NOMO-1 treated with DMSO at 0.1 percent for 48 hours (cell line): ENCODE data around the gene UIMC1.

Source experiments
- DNase-seq: peaks from one replicate; lab custom pipeline; 2025; ENCODE audit not compliant: unreplicated experiment; lab: John Stamatoyannopoulos, UW

UIMC1 gene

DNA sequence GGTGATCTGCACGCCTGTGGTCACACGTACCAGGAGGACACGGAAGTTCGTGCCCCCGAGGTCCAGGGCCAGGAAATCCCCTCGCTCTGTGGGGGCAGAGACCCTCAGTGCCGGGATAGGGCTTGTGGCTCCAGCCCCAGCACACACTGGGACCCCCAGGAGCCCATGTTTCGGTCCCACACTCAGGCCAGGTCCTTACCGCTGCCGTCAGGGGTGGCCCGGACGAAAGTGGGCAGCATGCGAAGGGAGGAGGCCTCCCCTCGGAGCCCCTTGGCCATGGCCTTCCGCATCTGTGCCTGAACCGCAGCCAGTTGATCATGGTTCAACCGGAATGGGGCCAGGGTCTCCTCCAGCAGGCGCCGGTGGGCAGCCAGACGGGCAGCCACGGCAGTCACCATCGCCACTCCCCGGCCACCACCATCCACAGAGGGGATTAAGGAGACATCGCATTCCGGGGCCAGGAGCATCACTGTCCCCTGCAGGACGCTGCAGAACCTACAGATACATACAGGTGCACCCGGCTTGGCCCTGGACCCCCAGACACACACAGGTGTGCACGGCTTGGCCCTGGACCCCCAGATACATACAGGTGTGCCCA lies 119.2 kb downstream of the UIMC1 start:
- DNase-seq, result no peak

DNA sequence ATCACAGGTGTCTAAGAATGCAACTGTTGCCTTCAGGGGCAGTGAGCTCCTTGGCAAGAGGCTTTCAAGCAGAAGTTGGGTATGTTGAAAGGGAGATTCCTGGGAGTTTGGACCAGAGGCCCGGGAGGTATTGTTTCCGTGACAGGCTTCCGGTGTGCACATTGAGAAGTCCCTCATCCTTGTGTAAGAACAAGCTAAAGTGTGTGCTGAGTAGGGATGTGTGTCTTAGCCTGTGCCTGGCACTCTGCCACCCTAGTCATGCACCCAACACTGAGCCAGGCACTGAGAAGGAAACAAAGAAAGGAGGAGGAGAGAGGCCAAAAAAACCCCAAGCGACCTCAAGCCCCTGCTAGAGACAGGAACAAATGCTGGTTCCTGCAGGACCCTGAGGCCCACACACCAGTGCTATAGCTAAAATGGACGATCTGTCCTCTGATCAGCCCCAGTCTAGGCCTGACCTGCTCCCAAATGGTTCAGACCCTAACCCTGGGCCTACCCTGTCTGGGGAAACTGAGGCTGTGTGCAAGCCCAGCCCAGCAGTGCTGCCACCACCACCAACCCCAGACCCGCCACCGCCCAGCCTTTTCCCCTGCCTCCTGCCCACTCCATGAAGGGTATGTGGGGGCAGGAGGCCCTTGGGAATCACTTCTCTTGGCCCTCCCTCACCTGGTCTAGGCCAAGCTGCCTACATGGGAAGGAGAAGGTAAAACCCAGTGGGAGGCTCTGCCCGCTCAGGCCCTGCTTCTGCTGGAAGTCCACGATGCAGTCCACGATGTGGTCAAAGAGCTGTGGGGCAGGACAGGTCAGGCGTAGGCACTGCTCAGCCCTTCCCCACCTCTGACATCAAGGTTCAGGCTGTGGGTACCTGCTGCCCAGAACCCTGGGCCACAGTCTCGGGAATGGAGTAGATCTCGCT lies 120.0 kb downstream of the UIMC1 start:
- DNase-seq, result no peak

DNA sequence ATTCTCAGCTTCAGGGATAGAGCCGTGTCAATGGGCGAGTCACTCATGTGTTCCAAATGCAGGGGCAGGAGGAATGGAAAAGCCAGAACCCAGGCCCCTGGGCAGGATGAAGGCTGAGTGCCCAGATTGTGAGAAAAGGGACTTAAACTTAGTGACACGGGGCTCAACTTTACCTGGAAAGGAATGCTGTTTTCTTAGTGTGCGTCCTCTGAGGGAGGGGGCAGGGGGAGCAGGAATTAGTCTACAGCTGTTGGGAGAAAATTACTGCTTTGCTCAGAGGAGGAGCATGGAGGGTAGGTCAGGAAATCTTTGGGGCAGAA lies 122.0 kb downstream of the UIMC1 start:
- DNase-seq, result no peak

DNA sequence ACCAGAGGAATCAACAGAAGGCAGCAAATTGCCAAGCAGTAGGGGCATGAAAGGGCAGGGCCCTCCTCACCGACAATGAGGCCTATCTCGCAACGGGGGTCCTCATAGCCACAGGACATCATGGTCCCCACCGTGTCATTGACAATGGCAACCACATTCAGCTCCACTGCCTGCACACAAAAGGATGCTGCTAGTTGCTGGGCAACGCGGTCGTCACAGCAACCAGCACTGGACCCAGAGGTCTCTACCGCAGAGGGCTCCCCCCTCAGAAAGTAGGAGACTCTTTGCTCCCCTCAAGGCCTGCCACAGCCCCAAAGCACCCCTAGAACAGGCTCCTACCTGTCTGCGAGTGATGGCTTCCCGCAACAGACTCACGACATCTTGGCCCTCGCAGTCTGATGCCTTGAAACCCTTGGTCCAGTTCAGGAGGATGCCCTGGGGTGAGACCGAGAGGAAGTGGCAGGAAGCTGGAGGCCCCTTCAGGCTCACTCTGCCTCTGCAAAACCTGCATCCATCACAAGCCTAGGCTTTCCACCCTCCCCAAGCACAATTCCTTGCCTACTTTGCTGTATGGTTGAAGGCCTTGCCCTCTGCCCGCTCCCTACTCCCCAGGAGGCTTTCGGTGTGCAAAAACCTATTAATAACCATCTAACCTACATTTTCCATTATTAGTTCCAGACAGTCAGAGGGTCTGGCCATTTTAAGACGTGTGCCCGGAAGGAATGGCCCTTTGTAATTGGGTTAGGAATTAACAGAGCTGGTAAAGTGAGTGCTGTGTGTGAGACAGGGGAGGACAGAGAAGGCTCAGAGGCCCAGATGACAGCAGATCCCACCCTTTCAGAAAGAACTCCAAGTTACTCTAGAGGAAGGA lies 122.6 kb downstream of the UIMC1 start:
- DNase-seq, result no peak

DNA sequence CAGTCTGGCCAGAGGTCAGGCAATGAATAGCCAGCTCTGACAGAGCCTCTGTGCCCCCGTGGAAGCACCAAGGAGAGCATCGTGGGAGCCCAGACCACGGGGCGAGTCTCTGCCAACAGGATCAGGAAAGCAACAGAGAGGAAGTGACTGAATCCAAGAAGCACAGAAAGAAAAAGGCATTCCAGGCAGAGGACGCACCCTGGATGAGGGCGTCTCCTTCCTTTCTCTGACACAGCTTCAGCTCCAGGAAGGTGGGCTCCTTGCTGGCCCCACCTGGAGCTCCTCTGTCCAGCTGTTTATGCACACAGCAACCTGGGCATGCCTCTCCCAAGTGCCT lies 124.0 kb downstream of the UIMC1 start:
- DNase-seq, result no peak

DNA sequence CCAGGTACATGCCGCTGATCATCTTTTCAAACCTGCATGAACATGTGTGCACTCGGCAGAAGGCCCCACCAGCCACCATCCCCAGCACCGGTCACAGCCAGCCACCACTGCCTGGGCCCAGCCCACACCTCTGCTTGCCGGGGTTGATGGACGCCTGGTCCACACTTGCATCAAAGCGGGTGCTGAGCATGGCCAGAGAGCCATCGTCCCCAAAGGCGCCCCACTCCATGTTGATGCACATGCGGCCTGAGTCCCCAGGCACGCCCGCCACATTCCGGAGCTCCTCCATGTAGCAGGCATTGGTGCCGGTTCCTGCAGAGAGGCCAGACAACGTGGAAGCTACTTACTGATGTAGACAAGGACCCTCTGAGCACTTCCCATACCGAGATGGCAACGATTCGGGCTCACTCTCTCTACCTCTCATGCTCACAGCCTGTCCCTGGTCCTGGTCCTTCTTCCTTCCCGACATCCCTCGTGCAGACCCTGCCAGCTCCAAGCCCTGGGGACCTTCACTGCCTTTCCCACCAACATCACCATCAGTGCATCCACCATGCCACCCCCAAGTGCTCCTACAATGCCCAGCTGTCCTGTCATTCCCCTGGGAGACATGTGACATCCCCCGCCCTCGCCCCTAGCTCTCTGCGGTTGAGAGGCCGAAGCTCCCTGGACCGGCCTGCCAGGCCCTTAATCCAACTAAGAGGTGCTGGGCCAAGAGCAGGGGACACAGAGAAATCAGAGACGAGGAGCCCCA lies 124.6 kb downstream of the UIMC1 start:
- DNase-seq, result no peak

DNA sequence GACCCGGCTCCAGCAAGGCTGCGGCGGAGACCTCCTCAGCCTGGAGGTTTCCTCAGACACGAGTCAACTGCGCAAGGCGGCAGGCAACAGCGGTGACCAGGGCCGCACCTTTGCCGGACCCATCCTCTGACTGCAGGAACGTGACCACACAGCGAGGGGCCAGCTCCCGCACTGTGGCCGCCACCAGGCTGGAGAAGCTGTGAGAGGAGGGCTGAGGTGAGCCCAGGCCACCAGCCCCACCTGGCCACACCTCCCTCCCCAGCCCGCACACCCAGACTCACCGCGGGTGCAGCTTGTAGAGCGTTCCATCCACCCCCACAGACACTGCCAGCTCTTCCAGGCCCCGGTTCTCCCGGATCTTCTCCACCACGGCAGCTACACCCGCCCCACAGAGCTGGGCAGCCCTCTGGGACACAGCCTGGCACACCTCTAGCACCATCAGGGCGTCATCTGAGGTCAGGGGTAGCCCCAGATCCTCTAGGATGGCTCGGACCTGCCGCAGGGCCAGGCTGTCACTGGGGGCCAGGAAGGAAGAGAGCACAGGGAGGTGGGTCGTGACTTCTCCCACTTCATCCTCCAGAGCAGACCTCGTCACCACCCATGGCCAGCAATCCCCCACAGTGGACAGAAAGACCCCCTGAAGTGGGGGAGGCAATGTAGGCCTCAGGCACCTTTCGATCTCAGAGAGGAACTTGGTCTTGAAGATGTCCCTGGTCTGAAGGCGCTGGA lies 125.4 kb downstream of the UIMC1 start:
- DNase-seq, result no peak

DNA sequence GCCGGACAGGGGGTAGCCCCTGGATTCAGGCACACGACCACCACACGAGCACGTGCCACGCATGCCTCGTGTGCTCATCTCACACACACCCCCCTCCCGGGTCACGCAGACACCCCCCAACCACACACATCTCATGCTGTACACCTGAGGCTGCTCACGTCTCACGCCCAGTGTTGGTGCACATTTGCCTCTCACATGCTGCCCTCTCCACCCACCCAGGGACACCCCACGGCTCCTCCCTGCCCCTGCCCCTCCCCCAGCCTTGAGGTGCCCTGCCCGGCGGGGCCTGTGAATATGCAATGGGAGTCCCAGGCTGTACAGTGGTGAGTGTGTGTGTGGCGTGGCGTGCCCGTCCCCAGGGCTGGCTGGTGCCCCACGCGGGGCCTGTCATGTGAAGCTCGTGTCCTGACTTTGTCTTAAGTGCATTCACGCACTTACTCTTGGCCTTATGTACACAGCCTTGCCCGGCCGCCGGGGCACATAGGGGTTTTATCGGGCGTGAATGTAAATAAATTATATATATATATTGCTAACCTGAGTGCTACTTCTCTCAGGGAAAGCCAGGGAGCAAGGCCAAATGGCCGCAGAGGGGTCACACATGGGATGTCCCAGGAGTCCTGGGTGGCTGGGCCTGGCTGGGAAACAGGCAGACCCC lies 126.1 kb downstream of the UIMC1 start:
- no peak for DNase-seq

DNA sequence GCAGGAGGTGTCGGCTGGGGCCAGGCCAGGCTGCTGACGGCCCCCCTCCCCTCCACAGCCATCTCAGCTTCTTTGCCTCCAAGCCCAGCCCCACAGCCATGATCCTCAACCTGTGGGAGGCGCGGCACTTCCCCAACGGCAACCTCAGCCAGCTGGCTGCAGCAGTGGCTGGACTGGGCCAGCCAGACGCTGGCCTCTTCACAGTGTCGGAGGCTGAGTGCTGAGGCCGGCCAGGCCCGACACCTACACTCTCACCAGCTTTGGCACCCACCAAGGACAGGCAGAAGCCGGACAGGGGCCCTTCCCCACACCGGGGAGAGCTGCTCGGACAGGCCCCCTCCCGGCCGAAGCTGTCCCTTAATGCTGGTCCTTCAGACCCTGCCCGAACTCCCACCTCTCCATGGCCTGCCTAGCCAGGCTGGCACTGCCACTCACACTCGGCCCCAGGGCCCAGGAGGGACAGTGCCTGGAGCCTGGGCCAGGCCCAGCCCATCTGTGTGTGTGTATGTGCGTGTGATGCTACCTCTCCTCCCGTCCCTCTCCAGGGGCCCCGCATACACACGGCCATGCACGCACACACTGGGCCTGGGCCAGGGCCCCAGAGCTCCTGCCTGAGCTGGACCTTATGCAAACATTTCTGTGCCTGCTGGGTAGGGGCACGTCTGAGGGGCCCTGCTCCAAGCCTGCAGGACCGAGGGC lies 126.8 kb downstream of the UIMC1 start:
- DNase-seq, result no peak

DNA sequence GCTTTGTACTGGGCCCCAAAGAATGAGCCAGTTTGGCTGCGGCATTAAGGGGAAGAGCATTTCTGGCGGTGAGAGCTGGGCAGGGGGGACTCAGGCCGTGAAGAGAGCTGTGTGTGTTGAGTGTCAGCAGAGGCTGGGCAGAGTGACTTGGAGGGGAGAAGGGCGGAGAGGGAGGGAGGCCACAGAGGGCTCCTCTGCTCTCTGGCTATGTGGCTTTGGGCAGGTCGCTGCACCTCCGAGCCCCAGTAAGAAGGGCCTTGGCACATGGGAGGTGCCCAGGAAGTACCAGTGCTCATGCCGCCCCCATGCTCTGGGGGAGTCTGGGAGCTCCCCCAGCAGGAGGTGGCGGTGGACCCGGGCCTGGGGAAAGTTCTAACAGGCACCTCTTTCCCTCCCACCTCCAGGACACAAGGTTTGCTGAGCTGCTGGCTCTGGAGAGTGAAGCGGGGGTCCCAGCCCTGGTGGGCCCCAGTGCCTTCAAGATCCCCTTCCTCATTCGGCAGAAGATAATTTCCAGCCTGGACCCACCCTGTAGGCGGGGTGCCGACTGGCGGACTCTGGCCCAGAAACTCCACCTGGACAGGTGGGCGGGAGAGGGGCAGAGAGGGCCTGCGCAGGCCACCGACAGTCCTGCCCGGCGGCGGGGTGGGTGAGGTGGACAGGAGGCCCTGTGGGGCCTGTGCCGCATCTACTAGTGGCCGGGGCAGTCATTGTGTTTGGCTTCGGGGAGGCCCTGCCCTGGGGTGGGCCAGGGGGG lies 127.5 kb downstream of the UIMC1 start:
- DNase-seq, result no peak

DNA sequence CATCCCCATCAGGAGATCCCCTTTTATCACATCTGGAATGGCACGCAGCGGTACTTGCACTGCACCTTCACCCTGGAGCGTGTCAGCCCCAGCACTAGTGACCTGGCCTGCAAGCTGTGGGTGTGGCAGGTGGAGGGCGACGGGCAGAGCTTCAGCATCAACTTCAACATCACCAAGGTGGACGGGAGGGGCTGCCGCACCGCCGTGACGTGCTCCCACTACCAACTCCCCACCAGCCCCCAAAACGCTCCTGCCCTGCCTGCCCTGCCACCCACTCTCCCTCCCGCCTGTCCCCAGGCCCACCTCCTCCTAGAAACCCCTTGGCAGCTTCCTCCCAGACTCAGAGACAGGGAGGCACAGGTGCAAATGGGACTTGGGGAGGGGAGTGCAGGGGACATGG lies 128.1 kb downstream of the UIMC1 start:
- no peak for DNase-seq

DNA sequence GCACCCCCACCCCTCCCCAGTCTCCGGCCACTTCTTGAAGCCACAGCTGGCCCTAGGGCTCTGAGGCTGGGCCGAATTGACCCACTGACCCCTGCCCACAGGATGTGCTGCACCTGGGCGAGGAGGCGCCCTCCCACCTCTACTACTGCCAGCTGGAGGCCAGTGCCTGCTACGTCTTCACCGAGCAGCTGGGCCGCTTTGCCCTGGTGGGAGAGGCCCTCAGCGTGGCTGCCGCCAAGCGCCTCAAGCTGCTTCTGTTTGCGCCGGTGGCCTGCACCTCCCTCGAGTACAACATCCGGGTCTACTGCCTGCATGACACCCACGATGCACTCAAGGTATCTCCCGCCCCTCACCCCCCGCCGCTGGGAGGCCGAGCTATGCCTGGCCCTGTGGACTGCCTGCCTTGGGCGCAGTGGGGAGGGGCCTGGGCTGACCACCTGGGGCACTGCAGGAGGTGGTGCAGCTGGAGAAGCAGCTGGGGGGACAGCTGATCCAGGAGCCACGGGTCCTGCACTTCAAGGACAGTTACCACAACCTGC lies 128.7 kb downstream of the UIMC1 start:
- DNase-seq, result no peak

DNA sequence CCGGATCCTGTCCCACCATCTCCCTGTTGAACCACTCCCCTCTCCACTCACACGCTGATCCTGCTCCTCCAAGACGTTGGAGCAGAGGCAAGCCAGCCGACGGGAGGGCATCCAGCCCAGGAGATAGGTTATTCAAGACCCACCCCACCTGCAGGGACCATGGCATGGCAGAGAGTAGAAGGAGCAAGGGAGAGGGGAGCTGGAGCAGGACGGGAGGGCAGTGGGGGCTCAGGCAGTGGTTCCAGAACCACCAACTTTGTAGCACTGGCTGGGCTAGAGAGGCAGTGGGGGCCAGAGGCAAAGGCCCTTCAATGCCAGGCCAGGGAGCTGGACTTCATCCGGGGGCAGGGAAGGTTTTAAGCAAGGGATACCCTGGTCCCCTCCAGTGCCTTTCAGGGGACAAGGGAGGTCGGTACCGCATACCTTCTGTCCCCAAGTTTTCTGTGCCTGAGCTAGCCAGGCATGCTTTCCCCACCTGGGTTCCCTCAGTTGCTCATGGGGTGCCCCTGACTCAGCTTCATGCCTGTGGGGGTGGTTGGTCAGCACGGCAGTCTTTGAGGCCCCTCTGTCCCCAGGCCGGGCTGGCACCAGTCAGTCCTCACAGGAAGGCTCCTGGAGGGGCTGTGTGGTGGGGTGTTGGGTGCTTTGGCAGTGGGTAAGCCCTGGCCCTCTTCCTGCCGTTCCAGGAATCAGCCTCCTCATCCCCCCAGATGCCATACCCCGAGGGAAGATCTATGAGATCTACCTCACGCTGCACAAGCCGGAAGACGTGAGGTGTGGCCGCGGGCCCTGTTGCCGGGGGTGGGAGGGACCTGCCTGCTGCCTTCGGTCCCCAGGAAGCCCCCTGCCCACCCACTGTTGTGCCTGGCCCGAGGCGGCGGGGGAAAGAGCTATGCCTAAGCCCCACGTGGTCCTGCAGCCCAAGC lies 129.8 kb downstream of the UIMC1 start:
- no peak for DNase-seq

DNA sequence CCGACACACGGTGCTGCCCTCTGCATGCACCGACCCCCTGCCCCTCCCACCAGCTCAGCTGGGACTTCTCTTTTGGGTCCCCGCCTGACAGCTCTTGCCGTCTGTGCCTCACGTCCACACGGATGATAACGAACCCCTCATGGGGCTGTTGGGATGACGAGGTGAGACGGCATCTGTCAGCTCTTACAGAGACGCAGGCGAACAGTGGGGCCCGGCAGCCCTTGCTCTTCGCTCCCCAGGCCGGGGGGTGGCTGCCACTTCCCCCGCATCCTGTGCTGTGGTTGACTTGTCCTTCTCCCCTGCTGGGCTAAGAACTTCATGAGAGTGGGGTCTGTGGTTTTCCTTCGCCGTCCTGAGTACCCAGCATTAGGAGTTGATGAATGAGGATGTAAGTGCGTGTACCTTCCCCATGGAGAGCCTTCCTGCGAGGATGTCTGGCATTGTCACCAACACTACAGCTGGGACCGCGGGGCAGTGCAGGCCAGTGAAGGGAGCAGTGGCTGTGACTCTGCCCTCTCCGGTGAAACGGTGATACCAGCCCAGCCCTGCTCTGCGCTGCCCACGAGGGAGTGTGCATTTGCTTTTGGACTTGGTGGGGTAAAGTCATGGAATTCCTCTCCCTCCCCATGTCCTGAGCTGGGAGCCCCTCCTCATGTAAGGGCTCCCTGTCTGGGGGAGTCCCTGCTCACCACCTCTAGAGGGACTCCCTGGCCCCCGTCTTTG lies 130.6 kb downstream of the UIMC1 start:
- DNase-seq, result no peak

DNA sequence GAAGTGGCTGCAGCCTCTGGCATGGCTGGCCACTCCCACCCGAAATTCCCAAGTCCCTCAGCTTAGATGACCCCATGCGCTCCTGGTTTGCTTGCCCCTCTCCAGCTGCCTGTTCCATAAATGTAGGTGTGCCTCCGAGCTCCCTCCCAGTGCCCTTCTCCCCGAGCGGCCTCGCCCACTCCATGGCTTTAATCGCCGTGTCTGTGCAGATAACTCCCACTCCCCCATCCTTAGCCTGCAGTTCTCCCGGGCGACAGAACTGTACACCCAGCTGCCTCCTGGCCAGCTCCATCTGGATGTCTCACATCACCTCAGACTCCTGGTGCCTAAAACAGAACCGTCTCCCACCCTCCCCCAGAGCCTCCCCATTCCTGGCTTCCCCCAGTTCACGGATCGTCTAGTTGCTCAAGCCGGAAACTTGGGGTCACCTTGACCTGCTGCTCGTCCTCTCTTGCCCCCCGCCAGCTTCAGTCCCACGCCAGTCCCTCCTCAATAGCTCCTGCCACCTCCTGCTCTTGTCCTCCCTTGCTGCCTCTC lies 131.5 kb downstream of the UIMC1 start:
- no peak for DNase-seq

DNA sequence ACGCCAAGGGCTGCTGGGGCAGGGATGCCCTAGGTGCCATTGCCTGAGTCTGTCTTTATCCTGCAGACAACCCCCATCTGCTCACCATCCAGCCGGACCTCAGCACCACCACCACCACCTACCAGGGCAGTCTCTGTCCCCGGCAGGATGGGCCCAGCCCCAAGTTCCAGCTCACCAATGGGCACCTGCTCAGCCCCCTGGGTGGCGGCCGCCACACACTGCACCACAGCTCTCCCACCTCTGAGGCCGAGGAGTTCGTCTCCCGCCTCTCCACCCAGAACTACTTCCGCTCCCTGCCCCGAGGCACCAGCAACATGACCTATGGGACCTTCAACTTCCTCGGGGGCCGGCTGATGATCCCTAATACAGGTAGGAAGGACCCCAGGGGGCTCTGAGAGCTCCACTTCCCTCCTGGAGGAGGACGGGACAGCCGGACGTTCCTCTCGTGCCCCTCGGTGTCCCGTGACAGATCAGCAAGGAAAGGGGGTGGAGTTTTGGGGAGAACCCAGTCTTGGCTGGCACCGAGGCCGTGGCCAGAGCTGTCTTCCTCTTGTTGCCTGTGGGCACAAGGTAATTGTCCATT lies 132.3 kb downstream of the UIMC1 start:
- DNase-seq, result no peak
